ENCODE measurements around the gene TMEM9B. TPM values are rescaled to one million over a fixed set of nuclear protein-coding genes. Genes with fewer than 3 reads are reported as not detected.

TMEM9B gene
- total RNA-seq, 2 donors from 2014 or later, result 19.4 to 62.5 TPM

GRCh38 chr11:8963569-8964323 is 496 bp downstream of the TMEM9B start:
- DNase-seq (peak; percentile 89 to 92 (median 91)), ATAC-seq (peak; percentile 84)
- peak overlapping the region; percentile 87 to 97 (median 94) for H3K27ac ChIP-seq
- intact Hi-C loops (cut with DNase I), result no loop called here
- WGBS, 2 donors, result 1 to 3% methylated on average over 14 to 36 of the region's 39 CpGs
- H3K4me1 ChIP-seq, result peaks cover 40% of the 10 kb centered on the region
- H3K27me3 ChIP-seq, result no peaks in the 10 kb centered on the region
- no peaks in the 10 kb centered on the region for H3K9me3 ChIP-seq
- H3K36me3 ChIP-seq (replicated peaks in 1 of 2; ENCODE audit: insufficient read depth in 1 of 2, low read depth in 2 of 2), result no peaks in the 10 kb centered on the region
- no peak for TF ChIP-seq CTCF (IDR thresholded peaks at IDR 0.05)
- no peak for TF ChIP-seq POLR2A (IDR thresholded peaks at IDR 0.05)
- H3K4me3 ChIP-seq, result peak overlapping the region; percentile 47 to 52

- ATAC-seq, result no peak
- H3K4me1 ChIP-seq, result peaks cover 40% of the 10 kb centered on the region
Observed at GRCh38 chr11:8962841-8963240, 1.4 kb downstream of the TMEM9B start.

GRCh38 chr11:8961401-8961800 is 2.8 kb downstream of the TMEM9B start:
- Histone ChIP-seq H3K36me3 (replicated peaks in 1 of 2; ENCODE audit: insufficient read depth in 1 of 2, low read depth in 2 of 2) (no peaks in the 10 kb centered on the region), H3K4me1 (peaks cover 40% of the 10 kb centered on the region), H3K27ac (no peak overlapping the region), H3K4me3 (no peak overlapping the region), H3K9me3 (no peaks in the 10 kb centered on the region), H3K27me3 (no peaks in the 10 kb centered on the region)
- no peak for ATAC-seq
- WGBS, 2 donors, result 28 to 44% methylated on average over 2 of the region's 2 CpGs
- intact Hi-C loops (cut with DNase I), result no loop called here
- no peak for DNase-seq
- TF ChIP-seq POLR2A (IDR thresholded peaks at IDR 0.05) (no peak), CTCF (IDR thresholded peaks at IDR 0.05) (no peak)

More at GRCh38 chr11:8962841-8963240, 1.4 kb downstream of the TMEM9B start:
- intact Hi-C loops (cut with DNase I), result no loop called here
- 12 to 18% methylated on average over 2 of the region's 2 CpGs for WGBS, 2 donors
- no peaks in the 10 kb centered on the region for H3K9me3 ChIP-seq
- no peaks in the 10 kb centered on the region for H3K27me3 ChIP-seq
- DNase-seq, result no peak
- H3K36me3 ChIP-seq (replicated peaks in 1 of 2; ENCODE audit: insufficient read depth in 1 of 2, low read depth in 2 of 2), result no peaks in the 10 kb centered on the region
- no peak overlapping the region for H3K27ac ChIP-seq
- H3K4me3 ChIP-seq, result no peak overlapping the region
- TF ChIP-seq CTCF (IDR thresholded peaks at IDR 0.05), result no peak
- no peak for TF ChIP-seq POLR2A (IDR thresholded peaks at IDR 0.05)

GRCh38 chr11:8959546-8960166 is 4.6 kb downstream of the TMEM9B start:
- Histone ChIP-seq H3K4me1 (peaks cover 32% of the 10 kb centered on the region), H3K27me3 (no peaks in the 10 kb centered on the region), H3K9me3 (no peaks in the 10 kb centered on the region), H3K4me3 (no peak overlapping the region), H3K36me3 (replicated peaks in 1 of 2; ENCODE audit: insufficient read depth in 1 of 2, low read depth in 2 of 2) (peaks cover 0 to under 1% of the 10 kb centered on the region in 2 donors), H3K27ac (peak overlapping the region in 2 of 4 donors; percentile 11 to 21)
- WGBS, 2 donors, result 7 to 26% methylated on average over 2 of the region's 2 CpGs
- DNase-seq, result peak; percentile 24 to 66 (median 36)
- peak; percentile 17 to 74 (median 62) for TF ChIP-seq CTCF (IDR thresholded peaks at IDR 0.05)
- TF ChIP-seq POLR2A (IDR thresholded peaks at IDR 0.05), result no peak
- no peak for ATAC-seq
- intact Hi-C loops (cut with DNase I), result no loop called here
